ENCODE measurements around the gene TGM3. TPM values are rescaled to one million over a fixed set of nuclear protein-coding genes. Genes with fewer than 3 reads are reported as not detected.

The TGM3 gene
- total RNA-seq, 1 experiment from 2014 or later, result not detected

- Histone ChIP-seq H3K9me2 (replicated peaks; ENCODE audit: insufficient read depth, low read length) (no peaks in the 10 kb centered on the region), H3K79me2 (ENCODE audit: low read length) (no peaks in the 10 kb centered on the region), H3K9ac (ENCODE audit: low read length) (no peak overlapping the region), H3K27me3 (ENCODE audit: low read length) (no peaks in the 10 kb centered on the region), H2AFZ (ENCODE audit: low read length) (no peak overlapping the region), H4K20me1 (ENCODE audit: insufficient read depth, low read depth, low read length) (no peaks in the 10 kb centered on the region), H3K27ac (ENCODE audit: low read length) (no peak overlapping the region), H3K36me3 (ENCODE audit: insufficient read depth, low read length) (no peaks in the 10 kb centered on the region), H3K4me3 (ENCODE audit: low read length) (no peak overlapping the region), H3K9me3 (ENCODE audit: low read length) (no peaks in the 10 kb centered on the region), H3K4me2 (ENCODE audit: low read depth, low read length, poor library complexity, severe bottlenecking) (no peak overlapping the region), H3K4me1 (ENCODE audit: low read length) (no peaks in the 10 kb centered on the region)
- peak; percentile 30 for DNase-seq
These were observed 16.5 kb upstream of the TGM3 start for GRCh38 chr20:2279253-2279779.

- Histone ChIP-seq H4K20me1 (ENCODE audit: insufficient read depth, low read depth, low read length) (no peaks in the 10 kb centered on the region), H3K27me3 (ENCODE audit: low read length) (no peaks in the 10 kb centered on the region), H3K4me2 (ENCODE audit: low read depth, low read length, poor library complexity, severe bottlenecking) (no peak overlapping the region), H3K9ac (ENCODE audit: low read length) (no peak overlapping the region), H3K4me1 (ENCODE audit: low read length) (no peaks in the 10 kb centered on the region), H3K9me2 (replicated peaks; ENCODE audit: insufficient read depth, low read length) (no peaks in the 10 kb centered on the region), H2AFZ (ENCODE audit: low read length) (no peak overlapping the region), H3K36me3 (ENCODE audit: insufficient read depth, low read length) (no peaks in the 10 kb centered on the region), H3K4me3 (ENCODE audit: low read length) (no peak overlapping the region), H3K27ac (ENCODE audit: low read length) (no peak overlapping the region), H3K9me3 (ENCODE audit: low read length) (no peaks in the 10 kb centered on the region), H3K79me2 (ENCODE audit: low read length) (no peaks in the 10 kb centered on the region)
- DNase-seq, result peak; percentile 27
These were observed 15.7 kb upstream of the TGM3 start for GRCh38 chr20:2280082-2280481.

- H3K4me2 ChIP-seq (ENCODE audit: low read depth, low read length, poor library complexity, severe bottlenecking), result no peak overlapping the region
- H3K27me3 ChIP-seq (ENCODE audit: low read length), result no peaks in the 10 kb centered on the region
- no peaks in the 10 kb centered on the region for H3K79me2 ChIP-seq (ENCODE audit: low read length)
- H3K36me3 ChIP-seq (ENCODE audit: insufficient read depth, low read length), result no peaks in the 10 kb centered on the region
- H4K20me1 ChIP-seq (ENCODE audit: insufficient read depth, low read depth, low read length), result no peaks in the 10 kb centered on the region
- no peaks in the 10 kb centered on the region for H3K9me2 ChIP-seq (replicated peaks; ENCODE audit: insufficient read depth, low read length)
- no peak overlapping the region for H3K9ac ChIP-seq (ENCODE audit: low read length)
- DNase-seq, result no peak
- no peaks in the 10 kb centered on the region for H3K9me3 ChIP-seq (ENCODE audit: low read length)
- no peaks in the 10 kb centered on the region for H3K4me1 ChIP-seq (ENCODE audit: low read length)
- no peak overlapping the region for H3K27ac ChIP-seq (ENCODE audit: low read length)
- H2AFZ ChIP-seq (ENCODE audit: low read length), result no peak overlapping the region
- H3K4me3 ChIP-seq (ENCODE audit: low read length), result no peak overlapping the region
These were observed 14.2 kb upstream of the TGM3 start for GRCh38 chr20:2281563-2281962.

- H3K4me3 ChIP-seq (ENCODE audit: low read length), result no peak overlapping the region
- no peak for DNase-seq
- H3K9me3 ChIP-seq (ENCODE audit: low read length), result no peaks in the 10 kb centered on the region
- no peak overlapping the region for H3K9ac ChIP-seq (ENCODE audit: low read length)
- no peaks in the 10 kb centered on the region for H4K20me1 ChIP-seq (ENCODE audit: insufficient read depth, low read depth, low read length)
- H3K4me1 ChIP-seq (ENCODE audit: low read length), result no peaks in the 10 kb centered on the region
- no peaks in the 10 kb centered on the region for H3K9me2 ChIP-seq (replicated peaks; ENCODE audit: insufficient read depth, low read length)
- H3K27ac ChIP-seq (ENCODE audit: low read length), result no peak overlapping the region
- no peaks in the 10 kb centered on the region for H3K36me3 ChIP-seq (ENCODE audit: insufficient read depth, low read length)
- no peak overlapping the region for H3K4me2 ChIP-seq (ENCODE audit: low read depth, low read length, poor library complexity, severe bottlenecking)
- no peak overlapping the region for H2AFZ ChIP-seq (ENCODE audit: low read length)
- no peaks in the 10 kb centered on the region for H3K79me2 ChIP-seq (ENCODE audit: low read length)
- no peaks in the 10 kb centered on the region for H3K27me3 ChIP-seq (ENCODE audit: low read length)
These were observed 13.6 kb upstream of the TGM3 start for GRCh38 chr20:2282181-2282580.

GRCh38 chr20:2283706-2284423 is 11.9 kb upstream of the TGM3 start:
- Histone ChIP-seq H3K9me2 (replicated peaks; ENCODE audit: insufficient read depth, low read length) (no peaks in the 10 kb centered on the region), H3K27me3 (ENCODE audit: low read length) (no peaks in the 10 kb centered on the region), H3K4me1 (ENCODE audit: low read length) (peaks cover under 1% of the 10 kb centered on the region), H3K4me2 (ENCODE audit: low read depth, low read length, poor library complexity, severe bottlenecking) (no peak overlapping the region), H3K9me3 (ENCODE audit: low read length) (no peaks in the 10 kb centered on the region), H3K79me2 (ENCODE audit: low read length) (no peaks in the 10 kb centered on the region), H3K27ac (ENCODE audit: low read length) (no peak overlapping the region), H3K4me3 (ENCODE audit: low read length) (no peak overlapping the region), H3K36me3 (ENCODE audit: insufficient read depth, low read length) (no peaks in the 10 kb centered on the region), H2AFZ (ENCODE audit: low read length) (no peak overlapping the region), H3K9ac (ENCODE audit: low read length) (no peak overlapping the region), H4K20me1 (ENCODE audit: insufficient read depth, low read depth, low read length) (no peaks in the 10 kb centered on the region)
- peak; percentile 32 for DNase-seq

- Histone ChIP-seq H3K9ac (ENCODE audit: low read length) (no peak overlapping the region), H3K27ac (ENCODE audit: low read length) (no peak overlapping the region), H2AFZ (ENCODE audit: low read length) (no peak overlapping the region), H3K79me2 (ENCODE audit: low read length) (no peaks in the 10 kb centered on the region), H4K20me1 (ENCODE audit: insufficient read depth, low read depth, low read length) (no peaks in the 10 kb centered on the region), H3K4me3 (ENCODE audit: low read length) (no peak overlapping the region), H3K4me1 (ENCODE audit: low read length) (peaks cover 9% of the 10 kb centered on the region), H3K9me2 (replicated peaks; ENCODE audit: insufficient read depth, low read length) (no peaks in the 10 kb centered on the region), H3K27me3 (ENCODE audit: low read length) (no peaks in the 10 kb centered on the region), H3K9me3 (ENCODE audit: low read length) (no peaks in the 10 kb centered on the region), H3K4me2 (ENCODE audit: low read depth, low read length, poor library complexity, severe bottlenecking) (no peak overlapping the region), H3K36me3 (ENCODE audit: insufficient read depth, low read length) (no peaks in the 10 kb centered on the region)
- DNase-seq, result no peak
These were observed 10.6 kb upstream of the TGM3 start for GRCh38 chr20:2285193-2285592.

GRCh38 chr20:2285613-2286012 is 10.2 kb upstream of the TGM3 start:
- Histone ChIP-seq H3K9me3 (ENCODE audit: low read length) (no peaks in the 10 kb centered on the region), H3K36me3 (ENCODE audit: insufficient read depth, low read length) (no peaks in the 10 kb centered on the region), H3K4me2 (ENCODE audit: low read depth, low read length, poor library complexity, severe bottlenecking) (no peak overlapping the region), H4K20me1 (ENCODE audit: insufficient read depth, low read depth, low read length) (no peaks in the 10 kb centered on the region), H2AFZ (ENCODE audit: low read length) (no peak overlapping the region), H3K9me2 (replicated peaks; ENCODE audit: insufficient read depth, low read length) (no peaks in the 10 kb centered on the region), H3K4me3 (ENCODE audit: low read length) (no peak overlapping the region), H3K27ac (ENCODE audit: low read length) (no peak overlapping the region), H3K27me3 (ENCODE audit: low read length) (no peaks in the 10 kb centered on the region), H3K9ac (ENCODE audit: low read length) (no peak overlapping the region), H3K4me1 (ENCODE audit: low read length) (peaks cover 9% of the 10 kb centered on the region), H3K79me2 (ENCODE audit: low read length) (no peaks in the 10 kb centered on the region)
- DNase-seq, result peak; percentile 12

- no peak overlapping the region for H3K9ac ChIP-seq (ENCODE audit: low read length)
- no peak overlapping the region for H3K4me2 ChIP-seq (ENCODE audit: low read depth, low read length, poor library complexity, severe bottlenecking)
- peak; percentile 22 for DNase-seq
- H3K4me3 ChIP-seq (ENCODE audit: low read length), result no peak overlapping the region
- no peaks in the 10 kb centered on the region for H3K36me3 ChIP-seq (ENCODE audit: insufficient read depth, low read length)
- no peak overlapping the region for H3K27ac ChIP-seq (ENCODE audit: low read length)
- H3K79me2 ChIP-seq (ENCODE audit: low read length), result no peaks in the 10 kb centered on the region
- no peaks in the 10 kb centered on the region for H3K9me3 ChIP-seq (ENCODE audit: low read length)
- H3K9me2 ChIP-seq (replicated peaks; ENCODE audit: insufficient read depth, low read length), result no peaks in the 10 kb centered on the region
- H4K20me1 ChIP-seq (ENCODE audit: insufficient read depth, low read depth, low read length), result no peaks in the 10 kb centered on the region
- no peak overlapping the region for H2AFZ ChIP-seq (ENCODE audit: low read length)
- no peaks in the 10 kb centered on the region for H3K27me3 ChIP-seq (ENCODE audit: low read length)
- peaks cover 9% of the 10 kb centered on the region for H3K4me1 ChIP-seq (ENCODE audit: low read length)
These were observed 8.3 kb upstream of the TGM3 start for GRCh38 chr20:2287504-2287903.

All from Karpas-422 (cell line).